ENCODE measurements around the gene CDK14.

CDK14 gene

DNA sequence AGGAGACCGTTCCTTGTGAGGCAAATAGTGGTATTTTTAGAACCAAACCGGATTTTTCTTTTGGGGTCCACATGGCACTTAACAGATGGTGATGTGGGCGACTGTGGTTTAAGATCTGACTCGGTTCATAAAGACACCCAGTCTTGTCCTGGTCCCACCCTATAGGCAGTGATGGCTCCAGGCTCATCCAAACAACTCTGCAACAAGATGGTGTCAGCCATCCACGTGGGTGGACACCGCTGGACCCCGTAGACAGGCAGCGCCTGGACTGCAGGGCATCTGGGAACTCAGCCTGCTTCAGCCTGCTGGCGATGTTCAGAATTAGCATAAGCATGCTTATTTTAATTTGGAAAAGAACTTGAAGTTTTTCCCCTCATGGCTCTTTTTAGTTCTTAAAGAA is 409.7 kb downstream of the CDK14 start:
- no peak for DNase-seq (ENCODE audit: low read depth)

DNA sequence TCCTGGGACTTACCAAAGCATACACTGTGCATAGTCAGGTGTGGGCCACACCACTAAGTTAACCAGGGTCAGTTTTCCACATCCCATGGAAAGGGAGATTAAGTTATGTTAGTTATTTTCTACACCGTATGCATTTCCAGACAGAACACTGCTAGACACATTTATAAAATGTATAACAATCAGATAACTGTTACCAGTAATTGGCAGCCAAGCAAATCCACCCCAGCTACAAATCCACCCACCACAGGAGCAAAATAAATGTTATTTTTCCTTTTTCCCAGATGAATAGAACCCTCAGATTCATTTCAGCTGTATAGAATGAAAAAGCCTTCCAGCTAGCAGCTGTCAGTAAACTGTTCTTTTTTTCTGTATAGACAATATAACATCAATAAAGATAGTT is 411.2 kb downstream of the CDK14 start:
- no peak for DNase-seq (ENCODE audit: low read depth)

DNA sequence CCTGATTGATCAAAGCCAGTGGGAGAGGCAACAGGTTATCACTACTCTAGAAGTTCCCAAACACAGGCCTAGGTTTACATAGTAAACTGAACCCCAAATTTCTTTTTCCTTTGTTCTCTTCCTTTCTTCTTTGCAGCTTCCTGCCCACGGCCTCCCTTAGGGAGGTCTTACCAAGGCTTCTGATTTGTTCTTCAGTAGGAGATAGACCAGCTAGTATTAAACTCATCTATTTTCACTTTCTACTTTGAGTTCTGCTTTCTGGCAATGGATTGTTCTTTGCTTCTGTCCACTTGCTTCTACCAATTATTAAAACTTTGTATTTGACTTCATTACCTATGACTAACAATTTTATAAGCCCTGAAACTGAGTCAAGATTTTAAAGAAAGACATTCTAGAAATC is 417.0 kb downstream of the CDK14 start:
- DNase-seq (ENCODE audit: low read depth) = no peak

DNA sequence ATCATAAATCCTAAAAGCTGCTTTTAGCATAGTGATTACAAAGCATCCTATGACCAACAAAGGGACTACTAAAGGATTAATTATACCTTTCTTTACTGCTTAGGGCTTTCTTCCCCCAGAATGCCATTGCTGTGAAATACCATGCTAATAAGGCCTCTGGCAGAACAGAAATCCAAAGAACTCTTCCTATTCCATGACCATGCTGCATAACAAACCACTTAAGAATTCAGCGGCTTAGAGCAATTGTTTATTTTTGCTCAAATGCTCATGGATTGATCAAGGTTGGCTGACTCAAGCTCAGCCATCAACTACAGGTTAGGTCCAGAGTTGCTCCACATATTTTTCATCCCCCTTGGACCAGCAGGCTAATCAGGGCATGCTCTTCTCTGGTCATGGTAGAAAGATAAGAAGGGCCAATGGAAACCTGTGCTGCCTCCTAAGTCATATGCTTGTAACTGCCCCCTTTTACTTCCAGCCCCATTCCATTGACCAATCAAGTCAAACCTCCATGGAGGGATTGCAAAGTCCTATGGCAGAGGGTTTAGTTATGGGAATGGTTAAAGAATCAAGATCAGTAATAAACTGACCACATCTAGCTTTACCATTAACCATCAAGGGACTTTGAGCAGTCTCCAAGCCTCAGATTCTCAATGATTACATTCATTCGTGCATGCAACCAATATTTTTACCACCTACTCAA is 423.7 kb downstream of the CDK14 start:
- no peak for DNase-seq (ENCODE audit: low read depth)

DNA sequence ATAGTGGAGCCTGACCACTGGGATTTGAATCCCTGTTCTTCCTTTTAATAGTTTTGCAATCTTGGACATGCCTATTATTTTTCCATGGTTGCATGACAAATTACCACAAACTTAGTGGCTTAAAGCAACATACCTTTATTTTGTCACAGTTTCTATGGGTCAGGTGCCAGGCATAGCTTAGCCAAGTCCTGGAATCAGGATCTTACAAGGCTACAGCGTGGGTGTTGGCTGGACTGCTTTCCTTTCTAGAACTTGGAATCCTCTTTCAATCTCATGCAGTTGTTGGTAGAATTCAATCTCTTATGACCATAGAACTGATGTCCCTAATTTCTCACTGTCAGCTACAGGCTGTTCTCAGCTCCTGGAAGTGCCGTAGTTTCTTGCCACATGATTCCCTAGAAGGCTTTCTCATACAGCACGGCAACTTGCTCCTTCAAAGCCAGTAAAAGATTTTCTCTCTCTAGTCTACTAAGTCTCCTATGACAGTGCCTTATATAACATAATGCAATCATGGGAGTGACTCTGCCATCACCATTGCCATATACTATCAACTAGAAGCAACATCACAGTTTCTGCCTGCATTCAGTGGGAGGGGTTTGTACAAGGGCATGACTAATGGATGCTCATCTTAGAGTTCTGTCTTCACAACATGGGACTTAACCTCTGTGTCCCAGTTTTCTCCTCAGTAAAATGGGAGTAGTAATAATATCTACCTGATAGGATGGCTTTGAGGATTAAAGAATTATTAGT is 424.7 kb downstream of the CDK14 start:
- no peak for DNase-seq (ENCODE audit: low read depth)

DNA sequence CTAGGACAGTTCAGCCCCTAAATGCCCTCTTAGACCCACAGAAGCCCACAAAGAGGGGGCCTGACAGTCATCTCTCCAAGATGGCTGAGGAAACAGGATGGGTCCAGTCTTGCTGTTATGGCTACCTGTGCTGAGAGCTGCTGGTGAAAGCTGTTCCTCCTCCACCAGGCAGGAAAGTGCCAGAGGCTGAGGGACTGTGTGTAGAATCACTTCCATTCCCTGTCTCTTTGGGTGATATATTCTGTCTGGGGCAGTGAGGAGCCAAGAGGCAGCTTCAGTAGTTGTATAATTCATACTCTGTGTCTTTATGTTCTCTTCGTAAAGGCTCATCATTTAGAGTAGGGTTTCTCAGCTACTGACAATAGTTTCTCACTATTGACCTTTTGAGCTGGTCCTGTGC is 425.8 kb downstream of the CDK14 start:
- no peak for DNase-seq (ENCODE audit: low read depth)

DNA sequence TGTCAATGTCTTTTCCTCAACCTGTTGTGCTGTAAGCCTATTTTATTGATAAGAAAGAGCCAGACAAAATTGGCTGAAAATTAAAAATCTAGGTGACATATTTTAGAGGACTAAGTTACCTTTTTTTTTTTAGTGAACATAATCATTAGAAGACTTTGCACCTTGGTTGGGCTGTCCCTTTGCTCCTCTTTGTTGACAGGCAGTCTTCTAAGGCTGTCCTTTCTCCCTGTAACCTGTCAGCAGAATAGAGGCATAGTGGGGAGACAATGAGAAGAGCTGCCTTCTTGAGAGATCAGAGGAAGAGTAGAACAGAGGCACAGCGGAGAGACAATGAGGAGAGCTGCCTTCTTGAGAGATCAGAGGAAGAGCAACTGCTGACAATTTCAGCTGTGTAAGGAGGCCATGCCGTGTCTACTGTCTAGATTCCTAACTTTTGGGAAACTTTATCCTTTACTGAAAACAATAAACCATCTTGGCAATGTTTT is 429.8 kb downstream of the CDK14 start:
- no peak for DNase-seq (ENCODE audit: low read depth)

DNA sequence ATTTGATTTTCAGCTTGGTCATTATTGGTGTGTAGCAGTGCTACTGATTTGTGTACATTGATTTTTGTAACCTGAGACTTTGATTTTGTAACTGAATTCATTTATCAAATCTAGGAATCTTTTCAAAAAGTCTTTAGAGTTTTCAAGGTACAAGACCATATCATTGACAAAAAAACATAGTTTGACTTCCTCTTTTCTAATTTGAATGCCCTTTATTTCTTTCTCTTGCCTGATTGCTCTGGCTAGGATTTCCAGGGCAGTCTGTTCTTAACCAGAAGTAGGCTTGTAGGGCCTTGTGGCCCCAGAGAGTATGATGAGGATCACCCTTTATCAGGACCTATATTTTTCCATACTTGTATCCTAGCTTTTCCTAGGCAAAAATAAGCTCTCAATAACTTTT is 433.6 kb downstream of the CDK14 start:
- DNase-seq (ENCODE audit: low read depth) = no peak

DNA sequence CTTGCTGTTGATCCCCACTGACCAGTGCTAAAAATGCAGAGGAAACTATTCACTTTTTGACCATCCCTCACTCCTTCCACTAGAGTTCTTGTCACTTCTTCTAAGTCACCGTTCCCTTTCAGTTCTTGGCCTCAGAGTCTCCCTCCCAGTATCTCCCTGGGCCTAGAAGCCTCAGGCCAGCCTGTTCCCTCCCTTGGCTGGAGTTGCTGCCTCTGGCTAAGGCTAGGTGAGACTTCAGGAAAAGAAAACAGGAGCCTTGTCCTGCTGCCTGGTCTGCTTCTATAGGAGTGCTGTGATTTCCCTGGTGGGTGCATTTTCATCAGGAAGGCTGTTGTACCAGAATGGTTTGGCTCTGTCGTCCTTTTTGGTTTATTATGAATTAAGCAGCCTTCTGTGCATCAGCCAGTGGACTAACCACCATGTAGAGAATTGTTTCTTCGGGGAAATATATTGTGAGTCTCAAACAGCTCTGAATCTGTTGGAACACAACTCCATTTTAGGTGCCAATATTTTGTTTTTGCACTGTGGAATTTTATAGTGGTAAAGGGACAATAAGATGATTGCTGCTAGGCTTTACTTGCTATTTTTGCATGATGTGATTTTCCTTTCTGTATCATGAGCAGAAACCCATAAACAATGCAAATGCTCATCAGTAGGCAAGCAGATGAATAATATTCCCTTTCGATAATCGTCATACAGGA is 434.7 kb downstream of the CDK14 start:
- DNase-seq (ENCODE audit: low read depth) = no peak

DNA sequence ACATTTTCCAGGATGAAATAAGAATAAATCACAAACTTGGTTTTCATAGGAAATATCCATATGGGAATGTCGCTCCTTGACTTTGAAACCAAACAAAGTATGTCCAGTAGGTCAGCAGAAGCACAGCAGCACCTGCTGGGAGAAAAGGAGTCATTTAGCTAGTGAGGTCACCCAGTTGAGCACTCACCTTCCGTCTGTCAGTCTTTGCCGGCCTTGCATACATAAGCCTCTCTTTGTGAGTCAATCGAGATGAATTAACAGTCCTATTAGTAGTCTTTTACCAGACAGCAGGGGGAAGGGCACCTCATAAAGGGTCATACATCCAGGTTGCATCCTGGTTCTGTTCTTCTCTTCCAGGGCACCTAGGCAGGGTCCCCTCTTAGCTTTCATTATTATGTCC is 435.6 kb downstream of the CDK14 start:
- DNase-seq (ENCODE audit: low read depth) = no peak

DNA sequence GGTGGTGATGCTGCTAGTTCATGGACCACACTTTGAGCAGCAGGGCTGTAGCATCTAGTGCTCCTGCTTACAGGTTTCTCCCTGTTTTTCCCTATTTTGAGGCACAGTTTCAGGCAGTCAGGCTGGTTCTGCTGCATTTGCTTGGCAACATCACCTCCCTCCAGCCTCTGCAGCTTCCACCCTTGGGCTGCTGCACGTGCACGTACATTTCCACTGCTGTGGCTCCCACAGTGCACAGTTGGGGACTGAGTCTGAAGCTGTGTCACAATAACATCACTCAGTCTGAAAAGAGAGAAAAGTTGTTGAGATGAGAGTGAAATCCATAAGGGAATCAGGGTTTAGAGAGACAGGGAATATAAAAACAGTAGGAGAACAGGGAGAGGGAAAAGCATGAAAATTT is 437.5 kb downstream of the CDK14 start:
- DNase-seq (ENCODE audit: low read depth) = no peak

DNA sequence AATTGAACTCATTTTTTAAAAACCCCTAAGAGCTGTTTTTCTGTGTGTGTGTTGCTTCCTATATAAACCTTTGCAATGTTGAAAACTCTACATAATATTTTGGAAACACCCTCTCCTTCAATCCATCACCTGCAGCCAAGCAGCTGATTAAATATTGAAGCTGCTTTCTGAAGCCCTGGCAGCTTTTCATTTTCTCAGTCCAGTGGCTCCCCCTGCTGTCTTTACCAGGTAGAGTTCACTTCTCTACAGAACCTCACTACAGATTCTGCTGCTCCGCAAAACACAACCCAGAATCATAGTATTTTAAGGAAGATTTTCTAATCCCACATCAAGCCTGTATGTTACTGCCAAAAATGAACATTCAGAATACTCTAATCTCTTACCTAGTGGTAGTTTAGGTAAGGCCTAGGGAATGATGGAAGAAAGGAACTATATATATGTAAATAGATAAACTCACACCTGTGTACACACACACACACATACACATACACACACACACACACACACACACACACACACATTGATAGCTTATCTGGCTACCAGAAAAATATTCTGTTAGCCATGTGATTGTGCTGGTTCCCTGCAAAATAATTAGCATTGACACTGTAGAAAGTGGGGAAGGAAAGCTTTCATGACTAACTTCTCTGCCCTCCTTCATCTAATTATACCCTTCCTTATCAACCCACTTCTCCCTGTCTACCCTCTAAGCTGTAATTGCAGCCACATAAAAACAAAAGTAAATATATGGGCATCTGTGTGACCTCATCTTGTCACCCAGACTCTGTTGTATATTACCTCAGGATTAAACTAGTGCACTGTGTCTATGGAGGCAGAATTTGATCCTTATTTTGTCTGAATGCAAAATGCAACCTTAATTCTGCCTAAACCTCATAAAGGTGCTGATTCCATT is 438.6 kb downstream of the CDK14 start:
- no peak for DNase-seq (ENCODE audit: low read depth)

DNA sequence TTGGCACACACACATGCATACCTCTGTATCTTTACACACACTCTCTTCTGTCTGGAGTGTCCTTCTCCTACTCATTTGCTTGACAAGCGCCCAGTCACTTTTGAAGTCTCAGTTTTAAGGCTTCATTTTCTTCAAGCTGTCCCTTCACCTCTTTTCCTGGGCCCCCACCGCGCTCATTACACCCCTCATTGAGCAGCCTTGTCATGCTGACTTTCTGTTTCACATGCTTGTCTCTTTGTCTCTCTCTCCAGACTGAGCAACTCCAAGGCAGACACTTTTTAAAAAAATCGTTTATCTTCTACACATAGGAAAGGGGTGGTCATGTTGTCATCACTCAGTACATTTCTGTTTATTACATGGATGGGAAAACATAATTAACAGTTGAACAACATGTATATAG is 442.9 kb downstream of the CDK14 start:
- no peak for DNase-seq (ENCODE audit: low read depth)

DNA sequence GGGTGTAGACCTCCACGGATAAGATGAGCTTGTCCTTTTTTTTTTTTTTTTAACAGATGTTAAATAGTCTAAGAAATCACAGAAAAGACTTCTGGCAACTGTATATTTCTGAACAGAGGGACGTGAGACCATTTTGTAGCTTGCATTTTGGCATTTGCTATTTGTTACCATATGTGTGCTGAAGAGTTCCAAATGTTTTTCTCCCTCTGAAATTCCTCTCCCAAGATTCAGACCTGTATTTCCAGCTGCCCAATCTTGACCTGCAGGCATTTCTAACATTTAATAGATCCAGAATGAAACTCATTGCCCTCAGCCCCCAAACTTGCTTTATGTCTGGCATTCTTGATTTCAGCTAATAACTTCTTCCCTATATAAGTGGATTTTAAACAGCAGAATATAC is 445.0 kb downstream of the CDK14 start:
- DNase-seq (ENCODE audit: low read depth) = no peak

DNA sequence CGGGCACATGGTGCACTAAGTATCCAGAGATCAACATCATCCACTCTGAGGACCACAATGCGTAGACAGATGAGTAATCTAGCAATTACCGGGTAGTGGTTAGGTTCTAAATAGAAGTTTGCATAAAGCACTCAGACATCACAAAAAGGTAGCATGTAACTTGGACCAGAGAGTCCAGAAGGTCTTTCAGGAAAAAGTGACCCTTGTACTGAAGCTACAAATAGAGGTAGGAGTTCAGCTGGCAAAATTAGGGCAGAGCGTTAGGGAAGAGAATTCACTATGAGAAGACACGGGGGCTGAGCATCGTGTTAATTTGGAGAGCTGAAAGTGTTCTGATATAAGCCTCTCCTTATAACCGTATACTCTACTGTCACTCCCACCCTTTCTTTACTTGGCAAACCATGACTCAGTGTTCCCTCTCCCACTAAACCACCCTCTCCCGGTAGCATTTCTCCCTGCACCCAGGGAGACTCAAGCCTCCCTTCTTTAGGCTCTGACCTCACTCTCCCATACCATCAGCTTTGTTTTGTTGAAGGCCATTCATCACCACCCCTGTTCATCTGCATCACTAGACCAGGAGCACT is 445.9 kb downstream of the CDK14 start:
- no peak for DNase-seq (ENCODE audit: low read depth)

DNA sequence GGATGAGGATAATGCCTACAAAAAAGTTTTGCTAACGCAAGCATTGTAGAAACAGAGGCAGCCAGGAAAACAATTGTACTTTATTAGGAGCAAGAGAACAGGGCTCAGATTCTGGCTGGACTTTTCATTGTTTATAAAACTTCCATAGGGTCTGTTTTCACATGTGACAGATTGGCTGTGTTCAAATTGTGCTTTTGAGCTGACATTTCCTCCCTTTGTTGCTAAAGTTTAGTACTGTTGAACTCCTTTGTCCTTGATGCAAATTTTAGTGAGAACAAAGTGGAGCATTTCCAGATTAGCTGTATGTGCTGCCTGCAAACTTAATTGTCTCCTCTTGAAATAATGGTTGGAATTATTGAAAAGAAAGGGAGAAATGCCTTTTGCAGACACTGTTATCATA is 447.1 kb downstream of the CDK14 start:
- DNase-seq (ENCODE audit: low read depth) = no peak

DNA sequence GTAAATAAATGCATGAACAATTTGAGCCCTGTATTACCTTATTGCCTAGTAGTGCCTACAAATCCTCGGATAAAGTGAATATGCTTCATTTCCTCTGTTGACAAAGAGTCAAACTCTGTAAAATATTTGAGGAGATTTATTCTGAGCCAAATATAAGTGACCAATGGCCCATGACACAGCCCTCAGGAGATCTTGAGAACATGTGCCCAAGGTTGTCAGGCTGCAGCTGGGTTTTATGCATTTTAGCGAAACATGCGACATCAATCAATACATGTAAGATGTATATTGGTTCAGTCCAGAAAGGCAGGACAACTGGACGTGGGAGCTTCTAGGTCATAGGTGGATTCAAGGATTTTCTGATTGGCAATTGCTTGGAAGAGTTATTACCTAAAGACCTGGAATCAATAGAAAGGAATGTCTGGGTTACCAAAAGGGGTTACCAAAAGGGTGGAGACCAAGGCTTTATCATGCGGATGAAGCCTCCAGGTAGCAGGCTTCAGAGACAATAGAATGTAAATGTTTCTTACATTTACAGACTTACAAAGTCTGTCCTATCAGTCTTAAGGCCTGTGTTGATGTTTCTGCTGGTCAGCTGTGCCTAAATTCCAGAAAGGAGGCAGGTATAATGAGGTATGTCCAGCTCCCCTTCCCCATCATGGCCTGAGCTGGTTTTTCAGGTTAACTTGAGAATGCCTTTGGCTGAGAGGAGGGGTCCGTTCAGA is 448.0 kb downstream of the CDK14 start:
- DNase-seq (ENCODE audit: low read depth) = no peak

DNA sequence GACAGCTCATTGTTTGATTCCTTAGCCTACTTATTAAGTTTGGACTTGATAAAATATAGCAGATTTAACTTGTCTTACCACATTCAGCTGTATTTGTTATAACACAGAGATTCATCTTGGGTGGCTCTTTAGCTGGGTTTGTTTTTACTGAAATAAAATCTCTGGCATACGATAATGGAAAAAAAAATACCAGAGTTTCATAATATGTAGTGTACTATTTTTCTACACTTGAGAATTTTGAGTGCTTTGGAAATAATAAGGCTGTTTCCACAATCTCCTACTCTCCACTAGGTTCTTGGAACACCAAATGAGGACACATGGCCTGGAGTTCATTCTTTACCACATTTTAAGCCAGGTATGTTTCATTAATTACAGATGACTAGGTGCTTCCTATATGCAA is 449.5 kb downstream of the CDK14 start:
- DNase-seq (ENCODE audit: low read depth) = no peak

DNA sequence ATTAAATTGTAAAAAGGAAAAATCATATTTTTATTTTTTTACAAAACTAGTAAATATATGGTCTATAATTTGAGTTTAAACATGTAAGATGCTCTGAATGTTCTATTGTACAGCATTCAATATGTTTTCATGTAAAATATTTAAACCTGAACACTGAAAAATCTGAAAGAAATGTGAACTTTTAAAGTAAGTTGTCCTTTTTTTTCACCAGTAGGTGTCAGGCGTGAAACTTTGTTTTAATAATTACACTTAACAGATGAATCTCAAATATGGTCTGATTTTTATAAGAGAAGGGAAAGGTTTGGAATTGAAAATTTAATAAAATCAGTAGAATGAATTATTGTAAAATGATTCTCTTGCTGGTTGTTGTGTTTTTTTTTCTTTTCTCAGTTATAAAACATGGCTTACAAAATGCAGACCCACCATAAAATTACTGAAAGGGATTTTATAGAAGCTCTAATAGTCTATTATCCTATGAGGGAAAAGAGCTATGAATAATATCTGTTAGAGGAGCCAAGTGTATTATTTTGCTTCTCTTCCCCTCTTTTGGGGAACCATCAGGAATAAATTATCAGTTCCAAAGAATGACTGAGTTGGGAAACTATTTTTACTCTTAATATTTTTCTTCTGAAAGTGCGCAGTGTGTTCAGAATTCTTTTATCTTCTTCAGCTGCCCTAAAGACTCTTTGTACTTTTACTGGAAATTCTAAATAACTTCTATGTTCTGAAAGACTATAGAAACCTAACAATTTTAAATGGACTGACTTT is 450.4 kb downstream of the CDK14 start:
- no peak for DNase-seq (ENCODE audit: low read depth)

DNA sequence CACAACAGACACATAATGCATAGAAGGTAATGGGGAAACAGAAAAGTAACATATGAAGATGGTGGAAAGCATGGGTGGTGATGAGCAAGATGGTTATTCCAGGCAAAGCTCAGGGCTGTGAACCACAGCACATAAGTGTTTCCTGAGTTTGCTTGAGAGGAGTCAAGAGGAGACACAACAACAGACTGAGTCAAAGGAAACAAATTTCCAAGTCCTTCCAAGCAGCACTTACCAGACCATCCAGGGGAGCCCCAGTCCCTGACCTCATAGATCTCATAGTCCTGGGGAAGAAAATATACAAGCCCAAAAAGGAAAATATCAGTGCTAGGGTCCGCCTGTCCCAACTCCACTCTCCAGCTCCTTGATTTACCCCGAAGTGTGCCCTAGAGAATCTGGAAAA is 451.5 kb downstream of the CDK14 start:
- DNase-seq (ENCODE audit: low read depth) = no peak
